Measurements from ENCODE around the gene SNIP1. TPM values are rescaled to one million over a fixed set of nuclear protein-coding genes. Genes with fewer than 3 reads are reported as not detected.
A peak's percentile ranks its signal among the peaks of the same experiment; 100 is the strongest.

Gene SNIP1
- total RNA-seq, 2 experiments from 2014 or later: 57.9 to 64.7 TPM

- peak; percentile 57 for TF ChIP-seq CTCF (IDR thresholded peaks at IDR 0.05)
- ChIA-PET POLR2A (interaction anchor here (0.8 to 7.8 kb wide), 8 partner anchors 13 to 194 kb away, joined by 3 to 136 read pairs (median 7); partner anchors contain the start of genes MEAF6 and ZC3H12A), CTCF (interaction anchor here (0.6 to 7.2 kb wide), 20 partner anchors 9 to 372 kb away, joined by 3 to 120 read pairs (median 6); partner anchors contain the start of genes MEAF6, MTF1 and ZC3H12A)
- Histone ChIP-seq H3K9me3 (ENCODE audit: control insufficient read depth in 1 of 2, insufficient read depth in 1 of 2, low read length in 2 of 2) (no peaks in the 10 kb centered on the region), H3K27me3 (ENCODE audit: control insufficient read depth in 1 of 2, insufficient read depth in 2 of 2, low read length in 2 of 2) (no peaks in the 10 kb centered on the region), H3K4me3 (ENCODE audit: low read length) (no peak overlapping the region), H3K4me1 (ENCODE audit: insufficient read depth, low read length) (peaks cover 18% of the 10 kb centered on the region), H3K27ac (ENCODE audit: low read depth in 1 of 2, low read length in 2 of 2) (peak overlapping the region in 1 of 2 donors; percentile 14), H3K36me3 (ENCODE audit: insufficient read depth, low read length) (peaks cover 58% of the 10 kb centered on the region)
- Mint-ChIP-seq H3K9me3 (no peaks in the 10 kb centered on the region), H3K27ac (peak overlapping the region; percentile 84), H3K36me3 (ENCODE audit: low read depth) (peaks cover 64% of the 10 kb centered on the region), H3K4me3 (no peak overlapping the region), H3K27me3 (no peaks in the 10 kb centered on the region), H3K4me1 (ENCODE audit: low read depth) (peaks cover 18% of the 10 kb centered on the region)
- ATAC-seq (ENCODE audit: poor library complexity) (no peak), DNase-seq (no peak)
- intact Hi-C loops (cut with DNase I, micrococcal nuclease): loop anchor here (1.0 to 2.0 kb wide), 3 partner anchors 32 to 195 kb away; no protein-coding TSS in a partner anchor
These were observed 66.5 kb downstream of the SNIP1 start for GRCh38 chr1:37487619-37487984.

- Mint-ChIP-seq H3K4me3 (no peak overlapping the region), H3K27me3 (no peaks in the 10 kb centered on the region), H3K9me3 (no peaks in the 10 kb centered on the region), H3K27ac (peak overlapping the region; percentile 84), H3K4me1 (ENCODE audit: low read depth) (peaks cover 24% of the 10 kb centered on the region), H3K36me3 (ENCODE audit: low read depth) (peaks cover 64% of the 10 kb centered on the region)
- TF ChIP-seq CTCF (IDR thresholded peaks at IDR 0.05): peak; percentile 98
- Histone ChIP-seq H3K4me3 (ENCODE audit: low read length) (no peak overlapping the region), H3K4me1 (ENCODE audit: insufficient read depth, low read length) (peaks cover 22% of the 10 kb centered on the region), H3K9me3 (ENCODE audit: control insufficient read depth in 1 of 2, insufficient read depth in 1 of 2, low read length in 2 of 2) (no peaks in the 10 kb centered on the region), H3K27ac (ENCODE audit: low read depth in 1 of 2, low read length in 2 of 2) (peak overlapping the region; percentile 14 to 15), H3K36me3 (ENCODE audit: insufficient read depth, low read length) (peaks cover 59% of the 10 kb centered on the region), H3K27me3 (ENCODE audit: control insufficient read depth in 1 of 2, insufficient read depth in 2 of 2, low read length in 2 of 2) (no peaks in the 10 kb centered on the region)
- ChIA-PET CTCF (interaction anchor here (0.6 to 7.2 kb wide), 20 partner anchors 9 to 373 kb away, joined by 3 to 120 read pairs (median 6); partner anchors contain the start of genes MEAF6, MTF1 and ZC3H12A), POLR2A (interaction anchor here (0.8 to 7.8 kb wide), 9 partner anchors 12 to 195 kb away, joined by 3 to 136 read pairs (median 7); partner anchors contain the start of genes MEAF6 and ZC3H12A)
- ATAC-seq (ENCODE audit: poor library complexity): peak; percentile 75
- peak; percentile 62 to 89 (median 76) for DNase-seq
- intact Hi-C loops (cut with DNase I, micrococcal nuclease): loop anchor here (1.0 to 2.0 kb wide), 3 partner anchors 32 to 195 kb away; no protein-coding TSS in a partner anchor
These were observed 67.1 kb downstream of the SNIP1 start for GRCh38 chr1:37486680-37487618.

GRCh38 chr1:37485902-37486679, 68.0 kb downstream of the SNIP1 start:
- no peaks in the 10 kb centered on the region for H3K27me3 ChIP-seq (ENCODE audit: control insufficient read depth in 1 of 2, insufficient read depth in 2 of 2, low read length in 2 of 2)
- ChIA-PET CTCF (interaction anchor here (1.0 to 7.2 kb wide), 4 partner anchors 8 to 30 kb away, joined by 3 to 120 read pairs (median 60); partner anchors contain the start of gene ZC3H12A), POLR2A (interaction anchor here (1.2 to 7.8 kb wide), 6 partner anchors 11 to 204 kb away, joined by 3 to 136 read pairs (median 7); partner anchors contain the start of genes MEAF6 and ZC3H12A)
- H3K36me3 ChIP-seq (ENCODE audit: insufficient read depth, low read length): peaks cover 65% of the 10 kb centered on the region
- peaks cover 30% of the 10 kb centered on the region for H3K4me1 ChIP-seq (ENCODE audit: insufficient read depth, low read length)
- no peak for ATAC-seq (ENCODE audit: poor library complexity)
- TF ChIP-seq CTCF (IDR thresholded peaks at IDR 0.05): no peak
- Mint-ChIP-seq H3K27ac (peak overlapping the region; percentile 84), H3K36me3 (ENCODE audit: low read depth) (peaks cover 71% of the 10 kb centered on the region), H3K4me1 (ENCODE audit: low read depth) (peaks cover 24% of the 10 kb centered on the region), H3K4me3 (no peak overlapping the region), H3K9me3 (no peaks in the 10 kb centered on the region), H3K27me3 (no peaks in the 10 kb centered on the region)
- H3K9me3 ChIP-seq (ENCODE audit: control insufficient read depth in 1 of 2, insufficient read depth in 1 of 2, low read length in 2 of 2): no peaks in the 10 kb centered on the region
- H3K4me3 ChIP-seq (ENCODE audit: low read length): no peak overlapping the region
- intact Hi-C loops (cut with DNase I, micrococcal nuclease): loop anchor here in 1 of 2 experiments (2.0 kb wide), 1 partner anchor 61 kb away; no protein-coding TSS in a partner anchor
- H3K27ac ChIP-seq (ENCODE audit: low read depth in 1 of 2, low read length in 2 of 2): peak overlapping the region; percentile 15 to 56
- peak in 1 of 14 experiments; percentile 24 for DNase-seq

Measured in CD4-positive, alpha-beta T cell (primary cell).